OCI-LY7 (cell line): ENCODE data around the gene LRPAP1.
"Not testable (repeated sequence)": the region's sequence is repeated elsewhere in the genome, so short reads cannot be mapped to it uniquely, and the experiment has no call there.

Experiments used
- EZH2phosphoT487 ChIP-seq: fragments of 200-600 bp; sonication (generic); IDR thresholded peaks from 2 replicates; pipeline ENCODE4 v1.6.1; 2018; ENCODE audit warnings: low read depth, borderline replicate concordance, mild to moderate bottlenecking, mixed run types, antibody characterized with exemption, low read length, moderate library complexity, mixed read lengths
- TF ChIP-seq, protein P1 (sequence below): fragments of 200-600 bp; sonication (generic); conservative IDR thresholded peaks from 2 replicates; pipeline ENCODE4 v1.5.1; 2014; ENCODE audit warnings: mild to moderate bottlenecking, antibody characterized with exemption, low read length, moderate library complexity, mixed read lengths

DNA sequence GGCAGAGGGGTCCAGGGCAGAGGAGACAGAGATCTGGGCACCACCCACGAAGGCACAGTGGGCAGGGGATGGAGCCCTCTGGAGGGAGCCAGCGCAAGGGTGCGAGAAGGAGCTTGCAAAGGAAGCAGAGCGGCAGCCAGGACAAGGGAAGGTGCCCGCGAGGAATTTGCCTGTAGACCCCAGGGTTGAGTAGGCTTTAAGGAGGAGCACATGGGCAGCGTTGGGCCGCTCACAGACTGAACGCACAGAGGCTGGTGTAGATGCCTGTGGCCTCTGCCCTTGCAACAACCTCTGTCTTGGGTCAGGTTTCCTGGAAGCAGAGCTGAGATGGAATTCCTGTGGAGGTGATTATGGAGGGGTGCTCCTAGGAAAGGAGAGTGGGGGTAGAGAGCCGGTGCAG is 3.6 kb upstream of the LRPAP1 start:
- TF ChIP-seq, protein P1, sequence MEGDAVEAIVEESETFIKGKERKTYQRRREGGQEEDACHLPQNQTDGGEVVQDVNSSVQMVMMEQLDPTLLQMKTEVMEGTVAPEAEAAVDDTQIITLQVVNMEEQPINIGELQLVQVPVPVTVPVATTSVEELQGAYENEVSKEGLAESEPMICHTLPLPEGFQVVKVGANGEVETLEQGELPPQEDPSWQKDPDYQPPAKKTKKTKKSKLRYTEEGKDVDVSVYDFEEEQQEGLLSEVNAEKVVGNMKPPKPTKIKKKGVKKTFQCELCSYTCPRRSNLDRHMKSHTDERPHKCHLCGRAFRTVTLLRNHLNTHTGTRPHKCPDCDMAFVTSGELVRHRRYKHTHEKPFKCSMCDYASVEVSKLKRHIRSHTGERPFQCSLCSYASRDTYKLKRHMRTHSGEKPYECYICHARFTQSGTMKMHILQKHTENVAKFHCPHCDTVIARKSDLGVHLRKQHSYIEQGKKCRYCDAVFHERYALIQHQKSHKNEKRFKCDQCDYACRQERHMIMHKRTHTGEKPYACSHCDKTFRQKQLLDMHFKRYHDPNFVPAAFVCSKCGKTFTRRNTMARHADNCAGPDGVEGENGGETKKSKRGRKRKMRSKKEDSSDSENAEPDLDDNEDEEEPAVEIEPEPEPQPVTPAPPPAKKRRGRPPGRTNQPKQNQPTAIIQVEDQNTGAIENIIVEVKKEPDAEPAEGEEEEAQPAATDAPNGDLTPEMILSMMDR, result not testable (repeated sequence)
- not testable (repeated sequence) for TF ChIP-seq EZH2phosphoT487
